ENCODE results near the gene PTGS2. TPM values are rescaled to one million over a fixed set of nuclear protein-coding genes. Genes with fewer than 3 reads are reported as not detected.

The PTGS2 gene
- total RNA-seq (2022; extraction: Qiagen RNA extraction) = 5.6 to 13.3 TPM (median 7.0 TPM) in 5 replicates

GRCh38 chr1:186680245-186681061 lies at the start of gene PTGS2:
PTGS2 (minus strand) TSS chr1:186680423; CDS start chr1:186680290, 133 bp downstream.

Other genes with a start within 250 kb of the PTGS2 start
- not detected in 5 replicates for gene PDC, start 219.3 kb downstream of the PTGS2 start, total RNA-seq (2022; extraction: Qiagen RNA extraction)
- 8.5 to 12.0 TPM (median 9.7 TPM) in 5 replicates for gene PLA2G4A, start 148.5 kb upstream of the PTGS2 start, total RNA-seq (2022; extraction: Qiagen RNA extraction)

Data from A549 treated with CORT108297 at 1 μM for 4 hours (cell line).